Osteocyte (in vitro differentiated cells): ENCODE results near the gene GGN. TPM values are rescaled to one million over a fixed set of nuclear protein-coding genes. Genes with fewer than 3 reads are reported as not detected.

Source experiments
- DNase-seq: peaks from one replicate; pipeline ENCODE4 v3.0.0; 2021; ENCODE audit warnings: mixed read lengths; ENCODE audit not compliant: unreplicated experiment; ENCODE audit errors: extremely low spot score
- H3K27ac Mint-ChIP-seq: one replicate; pipeline ENCODE4 v1.8.0; 2021; ENCODE audit warnings: mild to moderate bottlenecking, mixed read lengths; ENCODE audit not compliant: unreplicated experiment
- H3K27me3 Mint-ChIP-seq: one replicate; pipeline ENCODE4 v1.8.0; 2021; ENCODE audit warnings: mixed read lengths; ENCODE audit not compliant: unreplicated experiment
- H3K36me3 Mint-ChIP-seq: one replicate; pipeline ENCODE4 v1.8.0; 2021; ENCODE audit warnings: mixed read lengths; ENCODE audit not compliant: unreplicated experiment
- H3K4me1 Mint-ChIP-seq: one replicate; pipeline ENCODE4 v1.8.0; 2021; ENCODE audit warnings: mixed read lengths; ENCODE audit not compliant: unreplicated experiment
- H3K4me3 Mint-ChIP-seq: one replicate; pipeline ENCODE4 v1.8.0; 2021; ENCODE audit warnings: mild to moderate bottlenecking, moderate library complexity, mixed read lengths; ENCODE audit not compliant: unreplicated experiment
- H3K9me3 Mint-ChIP-seq: one replicate; pipeline ENCODE4 v1.8.0; 2021; ENCODE audit warnings: mixed read lengths; ENCODE audit not compliant: unreplicated experiment
- CTCF ChIP-seq: fragments of 200-600 bp; sonication (generic); IDR thresholded peaks from 2 replicates; pipeline ENCODE4 v1.5.0; 2021; ENCODE audit warnings: antibody characterized with exemption, mild to moderate bottlenecking, moderate library complexity
- total RNA-seq: library from RNA; stranded (reverse); gene quantifications from 2 replicates; pipeline ENCODE4 v1.2.1, GENCODE V29; 2021

Gene GGN
- total RNA-seq, 1 donor from 2014 or later = 2.3 TPM

- Mint-ChIP-seq H3K4me3 (peak overlapping the region; percentile 97), H3K4me1 (peaks cover 7% of the 10 kb centered on the region), H3K27ac (peak overlapping the region; percentile 99), H3K9me3 (no peaks in the 10 kb centered on the region), H3K36me3 (peaks cover 2% of the 10 kb centered on the region), H3K27me3 (no peaks in the 10 kb centered on the region)
- DNase-seq = peak; percentile 97
- TF ChIP-seq CTCF = no peak
These were observed 51.0 kb downstream of the GGN start for GRCh38 chr19:38336638-38337359.

DNA sequence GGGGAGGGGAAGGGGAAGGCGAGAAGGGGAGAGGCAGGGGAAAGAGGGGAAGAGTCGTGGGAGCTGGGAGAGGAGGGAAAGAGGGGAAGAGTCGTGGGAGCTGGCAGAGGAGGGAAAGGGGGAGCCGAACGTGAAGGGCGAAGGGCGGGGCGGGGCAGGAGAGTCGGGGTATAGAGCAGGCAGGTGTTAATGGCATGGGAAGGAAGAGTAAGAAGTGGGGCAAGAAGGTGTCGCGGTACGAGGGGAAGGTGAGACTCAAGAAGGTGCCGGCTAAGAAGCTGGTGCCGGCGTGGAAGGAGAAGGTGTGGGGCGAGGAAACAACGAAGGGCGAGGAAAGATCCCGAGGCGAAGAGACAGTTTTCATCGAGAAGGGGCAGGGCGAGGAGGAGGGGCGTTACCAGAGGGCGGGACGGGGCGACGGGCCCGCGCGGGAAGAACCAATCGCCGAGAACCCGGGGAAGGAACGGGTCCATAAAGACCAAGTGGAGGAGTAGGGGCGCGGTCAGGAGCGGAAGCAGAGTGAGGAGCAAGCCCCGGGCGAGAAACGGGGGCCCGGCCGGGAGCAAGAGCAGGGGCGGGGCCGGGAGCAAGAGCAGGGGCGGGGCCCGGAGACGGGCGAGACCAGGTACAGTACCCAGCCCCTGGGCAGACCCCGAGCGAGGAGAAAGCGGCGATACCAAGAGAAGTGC is 51.7 kb downstream of the GGN start:
- TF ChIP-seq CTCF = no peak
- Mint-ChIP-seq H3K4me3 (peak overlapping the region; percentile 97), H3K27me3 (no peaks in the 10 kb centered on the region), H3K27ac (peak overlapping the region; percentile 99), H3K36me3 (peaks cover 2% of the 10 kb centered on the region), H3K4me1 (peaks cover 7% of the 10 kb centered on the region), H3K9me3 (no peaks in the 10 kb centered on the region)
- peak; percentile 98 for DNase-seq

Other genes with a start within 250 kb of the GGN start
- 0.63 and 2.2 TPM in 2 replicates for gene DPF1, start 163.8 kb downstream of the GGN start, total RNA-seq
- 45.1 TPM in 2 replicates for gene PPP1R14A, start 131.7 kb downstream of the GGN start, total RNA-seq
- 29.5 and 30.4 TPM in 2 replicates for gene SPINT2, start 123.5 kb downstream of the GGN start, total RNA-seq
- not detected in 2 replicates for gene C19orf33, start 83.8 kb downstream of the GGN start, total RNA-seq
- gene YIF1B, start 72.1 kb downstream of the GGN start, total RNA-seq = 54.6 and 59.9 TPM in 2 replicates
- gene KCNK6, start 68.2 kb downstream of the GGN start, total RNA-seq = 11.9 and 13.0 TPM in 2 replicates
- gene CATSPERG, start 52.2 kb downstream of the GGN start, total RNA-seq = 6.8 and 7.2 TPM in 2 replicates
- gene PSMD8, start 13.5 kb downstream of the GGN start, total RNA-seq = 162 and 166 TPM in 2 replicates
- gene SPRED3, start 663 bp upstream of the GGN start, total RNA-seq = 5.9 and 6.0 TPM in 2 replicates
- gene FAM98C, start 15.1 kb upstream of the GGN start, total RNA-seq = 19.4 and 22.7 TPM in 2 replicates
- not detected in 2 replicates for gene RASGRP4, start 38.2 kb upstream of the GGN start, total RNA-seq
- gene RYR1, start 45.7 kb upstream of the GGN start, total RNA-seq = 0.03 and 0.50 TPM in 2 replicates
- gene MAP4K1, start 229.9 kb upstream of the GGN start, total RNA-seq = 2.1 and 3.1 TPM in 2 replicates
- 258 and 262 TPM in 2 replicates for gene EIF3K, start 231.2 kb upstream of the GGN start, total RNA-seq